ENCODE results near the gene UTP11.

The UTP11 gene

GRCh38 chr1:38012363-38013226 lies at the start of gene UTP11:
Gene UTP11, plus strand, starts transcription at chr1:38012734. Its CDS starts 69 bp downstream, at chr1:38012803.
- TF ChIP-seq GATA3 (IDR thresholded peaks at IDR 0.05; ENCODE audit: low read depth, low read length) (no peak), GATA2 (IDR thresholded peaks at IDR 0.05; ENCODE audit: low read depth, low read length) (no peak)

- TF ChIP-seq GATA2 (IDR thresholded peaks at IDR 0.05; ENCODE audit: low read depth, low read length) (no peak), GATA3 (IDR thresholded peaks at IDR 0.05; ENCODE audit: low read depth, low read length) (no peak)
Measured at GRCh38 chr1:37965301-37965700, 47.2 kb upstream of the UTP11 start.

- TF ChIP-seq GATA3 (IDR thresholded peaks at IDR 0.05; ENCODE audit: low read depth, low read length) (no peak), GATA2 (IDR thresholded peaks at IDR 0.05; ENCODE audit: low read depth, low read length) (no peak)
Measured at GRCh38 chr1:37974567-37974966, 38.0 kb upstream of the UTP11 start.

- no peak for TF ChIP-seq GATA2 (IDR thresholded peaks at IDR 0.05; ENCODE audit: low read depth, low read length)
Measured at GRCh38 chr1:37978541-37978940, 34.0 kb upstream of the UTP11 start.

- TF ChIP-seq GATA2 (IDR thresholded peaks at IDR 0.05; ENCODE audit: low read depth, low read length) (no peak), GATA3 (IDR thresholded peaks at IDR 0.05; ENCODE audit: low read depth, low read length) (no peak)
Measured at GRCh38 chr1:37983546-37983945, 29.0 kb upstream of the UTP11 start.

GRCh38 chr1:37987679-37988078 lies 24.9 kb upstream of the UTP11 start:
- no peak for TF ChIP-seq GATA2 (IDR thresholded peaks at IDR 0.05; ENCODE audit: low read depth, low read length)
- TF ChIP-seq GATA3 (IDR thresholded peaks at IDR 0.05; ENCODE audit: low read depth, low read length) = no peak

GRCh38 chr1:37989361-37989930 lies 23.1 kb upstream of the UTP11 start:
- TF ChIP-seq GATA2 (IDR thresholded peaks at IDR 0.05; ENCODE audit: low read depth, low read length) (no peak), GATA3 (IDR thresholded peaks at IDR 0.05; ENCODE audit: low read depth, low read length) (no peak)

- TF ChIP-seq GATA2 (IDR thresholded peaks at IDR 0.05; ENCODE audit: low read depth, low read length) (no peak), GATA3 (IDR thresholded peaks at IDR 0.05; ENCODE audit: low read depth, low read length) (no peak)
Measured at GRCh38 chr1:37994886-37995566, 17.5 kb upstream of the UTP11 start.

GRCh38 chr1:37995751-37996345 lies 16.7 kb upstream of the UTP11 start:
- TF ChIP-seq GATA3 (IDR thresholded peaks at IDR 0.05; ENCODE audit: low read depth, low read length) = no peak
- TF ChIP-seq GATA2 (IDR thresholded peaks at IDR 0.05; ENCODE audit: low read depth, low read length) = no peak

- TF ChIP-seq GATA2 (IDR thresholded peaks at IDR 0.05; ENCODE audit: low read depth, low read length) (no peak), GATA3 (IDR thresholded peaks at IDR 0.05; ENCODE audit: low read depth, low read length) (no peak)
Measured at GRCh38 chr1:37997256-37998088, 15.1 kb upstream of the UTP11 start.

GRCh38 chr1:37998089-37998808 lies 14.3 kb upstream of the UTP11 start:
- TF ChIP-seq GATA2 (IDR thresholded peaks at IDR 0.05; ENCODE audit: low read depth, low read length) (no peak), GATA3 (IDR thresholded peaks at IDR 0.05; ENCODE audit: low read depth, low read length) (no peak)

GRCh38 chr1:37998913-37999429 lies 13.6 kb upstream of the UTP11 start:
- TF ChIP-seq GATA3 (IDR thresholded peaks at IDR 0.05; ENCODE audit: low read depth, low read length) = no peak
- no peak for TF ChIP-seq GATA2 (IDR thresholded peaks at IDR 0.05; ENCODE audit: low read depth, low read length)

All from SH-SY5Y (cell line).